Nephron progenitor cell (in vitro differentiated cells): ENCODE results near the gene CERS6.

Experiments used
- DNase-seq: peaks from one replicate; pipeline ENCODE4 v3.0.0; 2021
- H3K27ac Mint-ChIP-seq: 2 replicates; pipeline ENCODE4 v1.8.0; 2021; ENCODE audit warnings: mild to moderate bottlenecking, moderate library complexity, mixed read lengths
- H3K27me3 Mint-ChIP-seq: 2 replicates; pipeline ENCODE4 v1.8.0; 2021; ENCODE audit warnings: mild to moderate bottlenecking, low read depth, mixed read lengths; ENCODE audit not compliant: poor library complexity
- H3K36me3 Mint-ChIP-seq: 2 replicates; pipeline ENCODE4 v1.8.0; 2021; ENCODE audit warnings: low read depth, mixed read lengths
- H3K4me1 Mint-ChIP-seq: 2 replicates; pipeline ENCODE4 v1.8.0; 2021; ENCODE audit warnings: mixed read lengths
- H3K4me3 Mint-ChIP-seq: 2 replicates; pipeline ENCODE4 v1.8.0; 2021; ENCODE audit warnings: mild to moderate bottlenecking, moderate library complexity, mixed read lengths
- H3K9me3 Mint-ChIP-seq: 2 replicates; pipeline ENCODE4 v1.8.0; 2021; ENCODE audit warnings: mild to moderate bottlenecking, moderate library complexity, mixed read lengths
- TF ChIP-seq, protein P1 (sequence below): fragments of 200-600 bp; sonication (generic); IDR thresholded peaks from 2 replicates; pipeline ENCODE4 v1.5.0; 2021; ENCODE audit warnings: antibody characterized with exemption

The CERS6 gene

DNA sequence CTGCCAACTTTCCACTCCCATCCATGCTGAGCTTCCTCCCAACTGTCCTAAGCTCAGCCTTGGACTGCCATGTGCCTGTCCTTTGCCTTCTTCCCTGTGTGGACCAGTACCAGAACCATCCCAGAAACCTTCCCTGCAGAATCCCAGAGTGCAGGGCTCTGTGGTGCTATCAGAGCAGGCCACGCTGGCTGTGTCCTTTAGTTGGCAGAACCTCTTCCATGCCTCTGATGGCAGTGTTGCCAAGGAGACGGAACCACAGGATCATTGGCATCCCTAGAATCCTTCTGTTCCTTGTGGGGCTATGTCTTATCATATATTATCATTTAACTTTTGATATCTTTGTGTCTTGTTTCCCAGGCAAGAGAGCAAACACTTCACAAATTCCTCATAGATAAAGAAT, 273.4 kb downstream of the CERS6 start:
- Mint-ChIP-seq H3K9me3 (no peaks in the 10 kb centered on the region), H3K36me3 (peaks cover 23% of the 10 kb centered on the region), H3K4me3 (no peak overlapping the region), H3K27ac (no peak overlapping the region), H3K4me1 (peaks cover 5% of the 10 kb centered on the region), H3K27me3 (no peaks in the 10 kb centered on the region)
- DNase-seq, result no peak
- TF ChIP-seq, protein P1, sequence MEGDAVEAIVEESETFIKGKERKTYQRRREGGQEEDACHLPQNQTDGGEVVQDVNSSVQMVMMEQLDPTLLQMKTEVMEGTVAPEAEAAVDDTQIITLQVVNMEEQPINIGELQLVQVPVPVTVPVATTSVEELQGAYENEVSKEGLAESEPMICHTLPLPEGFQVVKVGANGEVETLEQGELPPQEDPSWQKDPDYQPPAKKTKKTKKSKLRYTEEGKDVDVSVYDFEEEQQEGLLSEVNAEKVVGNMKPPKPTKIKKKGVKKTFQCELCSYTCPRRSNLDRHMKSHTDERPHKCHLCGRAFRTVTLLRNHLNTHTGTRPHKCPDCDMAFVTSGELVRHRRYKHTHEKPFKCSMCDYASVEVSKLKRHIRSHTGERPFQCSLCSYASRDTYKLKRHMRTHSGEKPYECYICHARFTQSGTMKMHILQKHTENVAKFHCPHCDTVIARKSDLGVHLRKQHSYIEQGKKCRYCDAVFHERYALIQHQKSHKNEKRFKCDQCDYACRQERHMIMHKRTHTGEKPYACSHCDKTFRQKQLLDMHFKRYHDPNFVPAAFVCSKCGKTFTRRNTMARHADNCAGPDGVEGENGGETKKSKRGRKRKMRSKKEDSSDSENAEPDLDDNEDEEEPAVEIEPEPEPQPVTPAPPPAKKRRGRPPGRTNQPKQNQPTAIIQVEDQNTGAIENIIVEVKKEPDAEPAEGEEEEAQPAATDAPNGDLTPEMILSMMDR, result no peak

DNA sequence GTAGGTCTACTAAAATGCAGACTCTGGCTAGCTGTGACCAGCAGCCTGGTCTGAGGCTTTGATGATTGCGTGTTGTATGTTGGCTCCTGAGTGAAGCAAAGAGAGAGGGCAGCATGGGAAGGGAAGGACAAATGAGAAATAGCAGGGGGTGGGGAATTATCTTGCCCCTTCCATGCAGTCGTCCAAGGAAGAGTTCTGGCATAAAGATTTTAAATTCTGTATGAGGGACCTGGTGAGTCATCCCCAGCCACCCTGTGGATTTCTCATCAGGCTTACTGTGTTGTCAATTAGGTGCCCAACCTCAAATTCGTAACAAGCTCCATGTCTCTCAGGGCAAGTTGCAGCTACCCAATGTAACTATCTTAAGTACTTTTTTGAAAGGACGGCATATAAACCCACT, 274.3 kb downstream of the CERS6 start:
- Mint-ChIP-seq H3K4me1 (peaks cover 5% of the 10 kb centered on the region), H3K27ac (peak overlapping the region; percentile 34), H3K9me3 (no peaks in the 10 kb centered on the region), H3K27me3 (no peaks in the 10 kb centered on the region), H3K36me3 (peaks cover 18% of the 10 kb centered on the region), H3K4me3 (no peak overlapping the region)
- TF ChIP-seq, protein P1, result no peak
- DNase-seq, result no peak

DNA sequence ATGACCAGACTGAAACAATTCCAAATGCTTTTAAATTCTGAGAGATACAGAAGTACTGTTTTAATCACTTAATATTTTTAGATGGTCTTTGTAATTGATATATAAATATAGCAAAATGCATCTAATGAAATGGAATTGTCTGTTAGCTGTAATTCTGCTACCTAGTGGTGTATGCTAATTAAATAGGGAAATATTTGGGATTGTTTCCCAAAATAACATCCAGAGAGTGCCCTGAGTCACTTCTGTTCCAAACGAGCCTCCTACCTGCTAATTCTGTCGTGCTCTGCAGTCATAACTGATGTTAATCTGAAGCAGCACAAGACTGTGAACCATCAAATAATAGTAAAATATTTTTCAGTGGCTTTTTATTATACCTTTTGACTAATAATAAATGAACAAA, 274.9 kb downstream of the CERS6 start:
- Mint-ChIP-seq H3K4me1 (peaks cover 5% of the 10 kb centered on the region), H3K27me3 (no peaks in the 10 kb centered on the region), H3K4me3 (no peak overlapping the region), H3K9me3 (no peaks in the 10 kb centered on the region), H3K36me3 (peaks cover 11% of the 10 kb centered on the region), H3K27ac (no peak overlapping the region)
- DNase-seq, result no peak
- TF ChIP-seq, protein P1, result no peak

DNA sequence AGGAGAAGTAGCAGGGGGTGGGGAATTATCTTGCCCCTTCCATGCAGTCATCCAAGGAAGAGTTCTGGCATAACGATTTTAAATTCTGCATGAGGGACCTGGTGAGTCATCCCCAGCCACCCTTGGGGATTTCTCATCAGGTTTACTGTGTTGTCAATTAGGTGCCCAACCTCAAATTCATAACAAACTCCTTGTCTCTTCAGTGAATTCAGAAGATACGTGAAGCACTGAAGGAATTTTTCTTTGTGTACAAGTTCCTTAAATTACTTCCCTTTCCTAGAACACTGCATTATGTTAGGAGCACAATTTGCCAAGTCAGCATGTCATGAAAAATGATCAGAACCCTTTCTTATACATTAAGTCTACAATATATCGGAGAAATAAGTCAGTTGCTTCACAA, 275.5 kb downstream of the CERS6 start:
- Mint-ChIP-seq H3K4me1 (peaks cover 5% of the 10 kb centered on the region), H3K4me3 (no peak overlapping the region), H3K27me3 (no peaks in the 10 kb centered on the region), H3K36me3 (peaks cover 6% of the 10 kb centered on the region), H3K9me3 (no peaks in the 10 kb centered on the region), H3K27ac (no peak overlapping the region)
- DNase-seq, result no peak
- TF ChIP-seq, protein P1, result no peak

DNA sequence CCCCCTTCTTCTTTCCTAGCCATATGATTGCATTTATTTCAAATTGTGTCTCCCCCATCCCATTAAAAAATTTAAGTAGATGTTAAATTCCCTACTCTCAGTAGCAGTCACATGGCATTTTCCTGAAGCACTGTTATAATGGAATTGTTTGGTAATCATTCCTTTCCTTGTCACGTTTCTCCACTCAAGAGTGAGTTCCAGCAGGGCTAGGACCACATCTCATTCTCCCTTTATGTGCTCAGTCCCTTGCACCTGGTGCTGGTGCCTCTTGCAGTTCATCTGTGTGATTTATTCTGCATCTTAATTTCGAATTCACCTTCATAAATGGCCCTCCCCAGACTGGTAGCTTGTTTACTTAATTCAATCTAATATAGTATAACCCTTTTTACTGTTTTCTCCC, 276.0 kb downstream of the CERS6 start:
- no peaks in the 10 kb centered on the region for H3K9me3 Mint-ChIP-seq
- TF ChIP-seq, protein P1, result no peak

DNA sequence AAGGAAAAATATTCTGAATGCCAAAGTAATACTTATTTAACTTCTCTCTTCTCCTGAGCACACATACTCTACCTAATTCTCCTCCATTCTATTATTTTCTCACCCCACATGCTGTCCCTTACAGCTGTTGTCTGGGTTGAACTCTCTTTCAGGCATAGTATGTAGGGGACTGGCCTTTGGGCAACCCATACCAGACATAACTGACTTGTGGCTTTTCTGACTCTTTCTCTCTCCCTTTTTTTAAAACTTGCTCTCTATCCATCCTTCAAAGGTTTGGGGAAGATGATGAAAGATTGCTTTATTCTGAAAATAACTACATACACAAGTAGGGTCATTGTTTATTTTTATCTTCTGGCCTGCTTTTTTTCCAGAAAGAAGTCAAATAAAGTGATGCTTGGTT, 276.4 kb downstream of the CERS6 start:
- H3K4me1 Mint-ChIP-seq, result peaks cover 5% of the 10 kb centered on the region
- no peak for DNase-seq
- TF ChIP-seq, protein P1, result no peak
- H3K4me3 Mint-ChIP-seq, result no peak overlapping the region
- H3K9me3 Mint-ChIP-seq, result no peaks in the 10 kb centered on the region
- H3K36me3 Mint-ChIP-seq, result peaks cover 6% of the 10 kb centered on the region
- peak overlapping the region; percentile 3 for H3K27ac Mint-ChIP-seq
- H3K27me3 Mint-ChIP-seq, result no peaks in the 10 kb centered on the region

More for the DNA sequence above, 276.0 kb downstream of the CERS6 start:
- H3K4me3 Mint-ChIP-seq, result no peak overlapping the region
- H3K36me3 Mint-ChIP-seq, result peaks cover 6% of the 10 kb centered on the region
- peaks cover 5% of the 10 kb centered on the region for H3K4me1 Mint-ChIP-seq
- no peak overlapping the region for H3K27ac Mint-ChIP-seq
- DNase-seq, result no peak
- no peaks in the 10 kb centered on the region for H3K27me3 Mint-ChIP-seq
